OCI-LY7 (cell line): ENCODE measurements around the gene BLACAT1.

Experiments used
- EZH2phosphoT487 ChIP-seq: fragments of 200-600 bp; sonication (generic); IDR thresholded peaks from 2 replicates; pipeline ENCODE4 v1.6.1; 2018; ENCODE audit warnings: low read depth, borderline replicate concordance, mild to moderate bottlenecking, mixed run types, antibody characterized with exemption, low read length, moderate library complexity, mixed read lengths
- TF ChIP-seq, protein P1 (sequence below): fragments of 200-600 bp; sonication (generic); conservative IDR thresholded peaks from 2 replicates; pipeline ENCODE4 v1.5.1; 2014; ENCODE audit warnings: mild to moderate bottlenecking, antibody characterized with exemption, low read length, moderate library complexity, mixed read lengths

- TF ChIP-seq, protein P1, sequence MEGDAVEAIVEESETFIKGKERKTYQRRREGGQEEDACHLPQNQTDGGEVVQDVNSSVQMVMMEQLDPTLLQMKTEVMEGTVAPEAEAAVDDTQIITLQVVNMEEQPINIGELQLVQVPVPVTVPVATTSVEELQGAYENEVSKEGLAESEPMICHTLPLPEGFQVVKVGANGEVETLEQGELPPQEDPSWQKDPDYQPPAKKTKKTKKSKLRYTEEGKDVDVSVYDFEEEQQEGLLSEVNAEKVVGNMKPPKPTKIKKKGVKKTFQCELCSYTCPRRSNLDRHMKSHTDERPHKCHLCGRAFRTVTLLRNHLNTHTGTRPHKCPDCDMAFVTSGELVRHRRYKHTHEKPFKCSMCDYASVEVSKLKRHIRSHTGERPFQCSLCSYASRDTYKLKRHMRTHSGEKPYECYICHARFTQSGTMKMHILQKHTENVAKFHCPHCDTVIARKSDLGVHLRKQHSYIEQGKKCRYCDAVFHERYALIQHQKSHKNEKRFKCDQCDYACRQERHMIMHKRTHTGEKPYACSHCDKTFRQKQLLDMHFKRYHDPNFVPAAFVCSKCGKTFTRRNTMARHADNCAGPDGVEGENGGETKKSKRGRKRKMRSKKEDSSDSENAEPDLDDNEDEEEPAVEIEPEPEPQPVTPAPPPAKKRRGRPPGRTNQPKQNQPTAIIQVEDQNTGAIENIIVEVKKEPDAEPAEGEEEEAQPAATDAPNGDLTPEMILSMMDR: no peak
- TF ChIP-seq EZH2phosphoT487: no peak
These were observed 37.8 kb downstream of the BLACAT1 start for GRCh38 chr1:205417870-205418635.
